ENCODE measurements around the gene KLHL40.

Gene KLHL40

GRCh38 chr3:42660898-42661297 is 24.4 kb upstream of the KLHL40 start:
- Histone ChIP-seq H3K9me3 (no peaks in the 10 kb centered on the region), H3K4me1 (no peaks in the 10 kb centered on the region), H3K4me3 (no peak overlapping the region), H3K27me3 (ENCODE audit: low read depth) (no peaks in the 10 kb centered on the region), H3K36me3 (replicated peaks) (no peaks in the 10 kb centered on the region)
- in situ Hi-C loops (cut with MboI; ENCODE audit: low sequenced_read_pairs): no loop called here
- no peak for DNase-seq (ENCODE audit: low spot score in 2 of 2)

GRCh38 chr3:42661593-42662022 is 23.7 kb upstream of the KLHL40 start:
- Histone ChIP-seq H3K27me3 (ENCODE audit: low read depth) (no peaks in the 10 kb centered on the region), H3K9me3 (no peaks in the 10 kb centered on the region), H3K36me3 (replicated peaks) (no peaks in the 10 kb centered on the region), H3K4me3 (no peak overlapping the region), H3K4me1 (no peaks in the 10 kb centered on the region)
- DNase-seq (ENCODE audit: low spot score in 2 of 2): no peak
- in situ Hi-C loops (cut with MboI; ENCODE audit: low sequenced_read_pairs): no loop called here

- H3K4me1 ChIP-seq: no peaks in the 10 kb centered on the region
- DNase-seq (ENCODE audit: low spot score in 2 of 2): no peak
- H3K4me3 ChIP-seq: no peak overlapping the region
- H3K27me3 ChIP-seq (ENCODE audit: low read depth): no peaks in the 10 kb centered on the region
- no peaks in the 10 kb centered on the region for H3K36me3 ChIP-seq (replicated peaks)
- in situ Hi-C loops (cut with MboI; ENCODE audit: low sequenced_read_pairs): no loop called here
- no peaks in the 10 kb centered on the region for H3K9me3 ChIP-seq
These were observed 23.1 kb upstream of the KLHL40 start for GRCh38 chr3:42662037-42662812.

- DNase-seq (ENCODE audit: low spot score in 2 of 2): no peak
- no peaks in the 10 kb centered on the region for H3K9me3 ChIP-seq
- H3K4me1 ChIP-seq: no peaks in the 10 kb centered on the region
- in situ Hi-C loops (cut with MboI; ENCODE audit: low sequenced_read_pairs): no loop called here
- H3K27me3 ChIP-seq (ENCODE audit: low read depth): no peaks in the 10 kb centered on the region
- H3K36me3 ChIP-seq (replicated peaks): no peaks in the 10 kb centered on the region
- no peak overlapping the region for H3K4me3 ChIP-seq
These were observed 22.4 kb upstream of the KLHL40 start for GRCh38 chr3:42662813-42663535.

GRCh38 chr3:42663581-42664437 is 21.5 kb upstream of the KLHL40 start:
- H3K4me3 ChIP-seq: no peak overlapping the region
- no peaks in the 10 kb centered on the region for H3K36me3 ChIP-seq (replicated peaks)
- no peaks in the 10 kb centered on the region for H3K9me3 ChIP-seq
- no peaks in the 10 kb centered on the region for H3K27me3 ChIP-seq (ENCODE audit: low read depth)
- no peak for DNase-seq (ENCODE audit: low spot score in 2 of 2)
- no peaks in the 10 kb centered on the region for H3K4me1 ChIP-seq
- in situ Hi-C loops (cut with MboI; ENCODE audit: low sequenced_read_pairs): no loop called here

- no peaks in the 10 kb centered on the region for H3K4me1 ChIP-seq
- no peaks in the 10 kb centered on the region for H3K36me3 ChIP-seq (replicated peaks)
- in situ Hi-C loops (cut with MboI; ENCODE audit: low sequenced_read_pairs): no loop called here
- no peaks in the 10 kb centered on the region for H3K9me3 ChIP-seq
- H3K27me3 ChIP-seq (ENCODE audit: low read depth): no peaks in the 10 kb centered on the region
- no peak overlapping the region for H3K4me3 ChIP-seq
- no peak for DNase-seq (ENCODE audit: low spot score in 2 of 2)
These were observed 20.9 kb upstream of the KLHL40 start for GRCh38 chr3:42664438-42664803.

GRCh38 chr3:42665050-42665878 is 20.1 kb upstream of the KLHL40 start:
- DNase-seq (ENCODE audit: low spot score in 2 of 2): no peak
- no peaks in the 10 kb centered on the region for H3K4me1 ChIP-seq
- in situ Hi-C loops (cut with MboI; ENCODE audit: low sequenced_read_pairs): no loop called here
- no peaks in the 10 kb centered on the region for H3K36me3 ChIP-seq (replicated peaks)
- no peaks in the 10 kb centered on the region for H3K9me3 ChIP-seq
- no peak overlapping the region for H3K4me3 ChIP-seq
- no peaks in the 10 kb centered on the region for H3K27me3 ChIP-seq (ENCODE audit: low read depth)

- Histone ChIP-seq H3K9me3 (no peaks in the 10 kb centered on the region), H3K36me3 (replicated peaks) (no peaks in the 10 kb centered on the region), H3K27me3 (ENCODE audit: low read depth) (no peaks in the 10 kb centered on the region), H3K4me3 (no peak overlapping the region), H3K4me1 (no peaks in the 10 kb centered on the region)
- no peak for DNase-seq (ENCODE audit: low spot score in 2 of 2)
- in situ Hi-C loops (cut with MboI; ENCODE audit: low sequenced_read_pairs): no loop called here
These were observed 19.3 kb upstream of the KLHL40 start for GRCh38 chr3:42666022-42666421.

GRCh38 chr3:42666577-42666998 is 18.7 kb upstream of the KLHL40 start:
- no peaks in the 10 kb centered on the region for H3K27me3 ChIP-seq (ENCODE audit: low read depth)
- H3K4me1 ChIP-seq: no peaks in the 10 kb centered on the region
- in situ Hi-C loops (cut with MboI; ENCODE audit: low sequenced_read_pairs): no loop called here
- no peak overlapping the region for H3K4me3 ChIP-seq
- DNase-seq (ENCODE audit: low spot score in 2 of 2): no peak
- no peaks in the 10 kb centered on the region for H3K9me3 ChIP-seq
- H3K36me3 ChIP-seq (replicated peaks): no peaks in the 10 kb centered on the region

- in situ Hi-C loops (cut with MboI; ENCODE audit: low sequenced_read_pairs): no loop called here
- H3K36me3 ChIP-seq (replicated peaks): no peaks in the 10 kb centered on the region
- H3K27me3 ChIP-seq (ENCODE audit: low read depth): no peaks in the 10 kb centered on the region
- H3K9me3 ChIP-seq: no peaks in the 10 kb centered on the region
- H3K4me3 ChIP-seq: no peak overlapping the region
- H3K4me1 ChIP-seq: no peaks in the 10 kb centered on the region
- no peak for DNase-seq (ENCODE audit: low spot score in 2 of 2)
These were observed 18.2 kb upstream of the KLHL40 start for GRCh38 chr3:42667096-42667522.

GRCh38 chr3:42667523-42668412 is 17.6 kb upstream of the KLHL40 start:
- H3K9me3 ChIP-seq: no peaks in the 10 kb centered on the region
- H3K36me3 ChIP-seq (replicated peaks): no peaks in the 10 kb centered on the region
- in situ Hi-C loops (cut with MboI; ENCODE audit: low sequenced_read_pairs): no loop called here
- H3K4me1 ChIP-seq: no peaks in the 10 kb centered on the region
- no peaks in the 10 kb centered on the region for H3K27me3 ChIP-seq (ENCODE audit: low read depth)
- DNase-seq (ENCODE audit: low spot score in 2 of 2): no peak
- no peak overlapping the region for H3K4me3 ChIP-seq

- no peak for DNase-seq (ENCODE audit: low spot score in 2 of 2)
- in situ Hi-C loops (cut with MboI; ENCODE audit: low sequenced_read_pairs): no loop called here
- Histone ChIP-seq H3K9me3 (no peaks in the 10 kb centered on the region), H3K4me3 (no peak overlapping the region), H3K27me3 (ENCODE audit: low read depth) (no peaks in the 10 kb centered on the region), H3K4me1 (no peaks in the 10 kb centered on the region), H3K36me3 (replicated peaks) (no peaks in the 10 kb centered on the region)
These were observed 16.9 kb upstream of the KLHL40 start for GRCh38 chr3:42668413-42668760.
